Coronary artery (tissue), 2 donors: ENCODE data around the gene SEC16A.

ENCODE experiments used
- DNase-seq: peaks from one replicate; pipeline ENCODE4 v3.0.0-alpha.2; 2017; ENCODE audit warnings: low spot score
- H3K27ac ChIP-seq, 2 donors: fragments of 200-600 bp; sonication (generic); one replicate each; pipeline ENCODE4 v1.5.1; 2016 to 2019
- H3K4me3 ChIP-seq: fragments of 200-600 bp; sonication (generic); 2 replicates; pipeline ENCODE4 v1.5.1; 2016; ENCODE audit warnings: mild to moderate bottlenecking, moderate library complexity
- CTCF ChIP-seq: fragments of 200-600 bp; sonication (generic); IDR thresholded peaks from one replicate; pipeline ENCODE4 v1.5.1; 2019; ENCODE audit warnings: antibody characterized with exemption

Gene SEC16A

GRCh38 chr9:136474021-136474640 lies 8.7 kb downstream of the SEC16A start:
- no peak for DNase-seq
- no peak for TF ChIP-seq CTCF
- no peak overlapping the region for H3K4me3 ChIP-seq
- no peak overlapping the region for H3K27ac ChIP-seq

- no peak for DNase-seq
- TF ChIP-seq CTCF: no peak
- H3K27ac ChIP-seq: no peak overlapping the region
- no peak overlapping the region for H3K4me3 ChIP-seq
Observed at GRCh38 chr9:136473354-136473721, 9.5 kb downstream of the SEC16A start.

GRCh38 chr9:136472640-136473353 lies 10.0 kb downstream of the SEC16A start:
- DNase-seq: no peak
- Histone ChIP-seq H3K4me3 (no peak overlapping the region), H3K27ac (no peak overlapping the region)
- TF ChIP-seq CTCF: no peak

GRCh38 chr9:136471802-136472487 lies 10.9 kb downstream of the SEC16A start:
- TF ChIP-seq CTCF: no peak
- no peak for DNase-seq
- no peak overlapping the region for H3K4me3 ChIP-seq

GRCh38 chr9:136470792-136471469 lies 11.9 kb downstream of the SEC16A start:
- Histone ChIP-seq H3K4me3 (no peak overlapping the region), H3K27ac (no peak overlapping the region)
- no peak for DNase-seq
- no peak for TF ChIP-seq CTCF

More at GRCh38 chr9:136471802-136472487, 10.9 kb downstream of the SEC16A start:
- H3K27ac ChIP-seq: no peak overlapping the region

GRCh38 chr9:136470356-136470755 lies 12.5 kb downstream of the SEC16A start:
- no peak for TF ChIP-seq CTCF
- DNase-seq: no peak
- no peak overlapping the region for H3K27ac ChIP-seq
- no peak overlapping the region for H3K4me3 ChIP-seq
